H9 (cell line): ENCODE results near the gene TSPYL1. TPM values are rescaled to one million over a fixed set of nuclear protein-coding genes. Genes with fewer than 3 reads are reported as not detected.

Experiments used
- DNase-seq: peaks from one replicate; pipeline ENCODE4 v3.0.0-alpha.2; 2017
- H2AFZ ChIP-seq: one replicate; pipeline ENCODE4 v1.6.1; 2013; ENCODE audit warnings: mild to moderate bottlenecking, low read length, control low read depth, moderate library complexity
- H2AK5ac ChIP-seq: 2 replicates; pipeline ENCODE4 v1.6.1; 2013; ENCODE audit warnings: low read length, control low read depth, mixed read lengths; ENCODE audit not compliant: insufficient read length
- H2BK120ac ChIP-seq: one replicate; pipeline ENCODE4 v1.6.1; 2013; ENCODE audit warnings: low read depth, mild to moderate bottlenecking, low read length, control low read depth, inconsistent platforms; ENCODE audit not compliant: poor library complexity, severe bottlenecking
- H2BK12ac ChIP-seq: 2 replicates; pipeline ENCODE4 v1.6.1; 2013; ENCODE audit warnings: low read length, control low read depth, mixed read lengths, low read depth; ENCODE audit not compliant: insufficient read length
- H2BK15ac ChIP-seq: 2 replicates; pipeline ENCODE4 v1.6.1; 2013; ENCODE audit warnings: low read depth, low read length, control low read depth
- H2BK20ac ChIP-seq: one replicate; pipeline ENCODE4 v1.6.1; 2013; ENCODE audit warnings: low read depth, mild to moderate bottlenecking, low read length, control low read depth, inconsistent platforms; ENCODE audit not compliant: poor library complexity, severe bottlenecking
- H2BK5ac ChIP-seq: 2 replicates; pipeline ENCODE4 v1.6.1; 2013; ENCODE audit warnings: low read length, control low read depth, mixed read lengths; ENCODE audit not compliant: insufficient read length
- H3K14ac ChIP-seq: 2 replicates; pipeline ENCODE4 v1.6.1; 2013; ENCODE audit warnings: low read length, control low read depth; ENCODE audit not compliant: insufficient read depth
- H3K18ac ChIP-seq: 2 replicates; pipeline ENCODE4 v1.6.1; 2013; ENCODE audit warnings: low read depth, mild to moderate bottlenecking, mixed read lengths, low read length, control low read depth; ENCODE audit not compliant: insufficient read length
- H3K23ac ChIP-seq: 2 replicates; pipeline ENCODE4 v1.6.1; 2013; ENCODE audit warnings: low read length, control low read depth, mixed read lengths, low read depth; ENCODE audit not compliant: insufficient read length
- H3K23me2 ChIP-seq: 2 replicates; pipeline ENCODE4 v1.6.1; 2013; ENCODE audit warnings: low read depth, mild to moderate bottlenecking, mixed read lengths, low read length, control low read depth; ENCODE audit not compliant: insufficient read length, poor library complexity, severe bottlenecking
- H3K27ac ChIP-seq: 2 replicates; pipeline ENCODE4 v1.5.1; 2013; ENCODE audit warnings: low read length, control low read depth, mixed read lengths, low read depth; ENCODE audit not compliant: insufficient read length
- H3K27me3 ChIP-seq: 2 replicates; pipeline ENCODE4 v1.6.1; 2013; ENCODE audit warnings: low read length, control low read depth, inconsistent platforms; ENCODE audit not compliant: insufficient read depth
- H3K4ac ChIP-seq: 2 replicates; pipeline ENCODE4 v1.6.1; 2013; ENCODE audit warnings: low read depth, mild to moderate bottlenecking, control low read depth, inconsistent platforms, low read length, moderate library complexity
- H3K4me1 ChIP-seq: 2 replicates; pipeline ENCODE4 v1.6.1; 2013; ENCODE audit warnings: low read length, control low read depth, inconsistent platforms; ENCODE audit not compliant: insufficient read depth
- H3K4me2 ChIP-seq: 2 replicates; pipeline ENCODE4 v1.6.1; 2013; ENCODE audit warnings: low read length, control low read depth, mixed read lengths; ENCODE audit not compliant: insufficient read length, insufficient read depth
- H3K56ac ChIP-seq: 2 replicates; pipeline ENCODE4 v1.6.1; 2013; ENCODE audit warnings: low read depth, mild to moderate bottlenecking, mixed read lengths, low read length, control low read depth; ENCODE audit not compliant: insufficient read length
- H3K79me1 ChIP-seq: 2 replicates; pipeline ENCODE4 v1.6.1; 2013; ENCODE audit warnings: low read depth, mild to moderate bottlenecking, moderate library complexity, low read length, control low read depth, inconsistent platforms; ENCODE audit not compliant: insufficient read depth, poor library complexity, severe bottlenecking
- H3K79me2 ChIP-seq: 2 replicates; pipeline ENCODE4 v1.6.1; 2013; ENCODE audit warnings: low read length, control low read depth, inconsistent platforms; ENCODE audit not compliant: insufficient read depth
- H3K9ac ChIP-seq: 2 replicates; pipeline ENCODE4 v1.6.1; 2013; ENCODE audit warnings: low read length, control low read depth, mixed read lengths; ENCODE audit not compliant: insufficient read length; ENCODE audit errors: extremely low read depth
- H3K9me3 ChIP-seq: one replicate; pipeline ENCODE4 v1.6.1; 2013; ENCODE audit warnings: low read depth, low read length, inconsistent platforms; ENCODE audit not compliant: control insufficient read depth
- H3T11ph ChIP-seq: one replicate; pipeline ENCODE4 v1.6.1; 2013; ENCODE audit warnings: mild to moderate bottlenecking, low read length, control low read depth, inconsistent platforms
- H4K20me1 ChIP-seq: one replicate; pipeline ENCODE4 v1.6.1; 2013; ENCODE audit not compliant: control insufficient read depth, insufficient read length, insufficient read depth
- H4K5ac ChIP-seq: 2 replicates; pipeline ENCODE4 v1.6.1; 2013; ENCODE audit warnings: low read depth, mild to moderate bottlenecking, mixed read lengths, low read length, control low read depth; ENCODE audit not compliant: insufficient read length
- H4K8ac ChIP-seq: replicated peaks from 2 replicates; pipeline ENCODE4 v1.6.1; 2013; ENCODE audit warnings: low read length, control low read depth, mixed read lengths, low read depth; ENCODE audit not compliant: insufficient read length
- H4K91ac ChIP-seq: 2 replicates; pipeline ENCODE4 v1.6.1; 2013; ENCODE audit warnings: low read depth, mild to moderate bottlenecking, moderate library complexity, mixed read lengths, low read length, control low read depth; ENCODE audit not compliant: insufficient read length
- H3K27ac Mint-ChIP-seq, 3 experiments: 2 replicates in 2 of 3; 3 replicates in 1 of 3; pipeline ENCODE4 v1.8.0; 2020 to 2021; ENCODE audit warnings: mixed read lengths in 3 of 3, mild to moderate bottlenecking in 1 of 3, moderate library complexity in 1 of 3
- H3K27me3 Mint-ChIP-seq: 2 replicates; pipeline ENCODE4 v1.8.0; 2021; ENCODE audit warnings: low read depth, mild to moderate bottlenecking, moderate library complexity, mixed read lengths
- H3K36me3 Mint-ChIP-seq, 3 experiments: 2 replicates in 2 of 3; 3 replicates in 1 of 3; pipeline ENCODE4 v1.8.0; 2020 to 2021; ENCODE audit warnings: low read depth in 3 of 3, mixed read lengths in 3 of 3; ENCODE audit not compliant: insufficient read depth in 1 of 3
- H3K4me1 Mint-ChIP-seq, 2 experiments: 2 replicates each; pipeline ENCODE4 v1.8.0; 2020; ENCODE audit warnings: mixed read lengths in 2 of 2
- H3K4me3 Mint-ChIP-seq, 2 experiments: 2 replicates in 1 of 2; 3 replicates in 1 of 2; pipeline ENCODE4 v1.8.0; 2020 to 2021; ENCODE audit warnings: mild to moderate bottlenecking in 2 of 2, mixed read lengths in 2 of 2, moderate library complexity in 1 of 2
- H3K9me3 Mint-ChIP-seq, 2 experiments: 2 replicates in 1 of 2; 3 replicates in 1 of 2; pipeline ENCODE4 v1.8.0; 2020; ENCODE audit warnings: mild to moderate bottlenecking in 2 of 2, mixed read lengths in 2 of 2, moderate library complexity in 1 of 2
- WGBS: extraction: QIAGEN DNeasy Blood & Tissue Kit; methylation state at CpG from one replicate; pipeline ENCODE4 v1.1.7; 2013; ENCODE audit warnings: missing lambda C conversion rate, low lambda C conversion rate, mixed read lengths; ENCODE audit not compliant: insufficient read length; ENCODE audit errors: extremely low coverage; 5-methylcytosine and 5-hydroxymethylcytosine counted together
- total RNA-seq: library from RNA; stranded (reverse); gene quantifications from 2 replicates; pipeline ENCODE4 v1.2.1, GENCODE V29; 2021
- TF ChIP-seq, protein P1 (sequence below): fragments of 200-600 bp; sonication (generic); conservative IDR thresholded peaks from 3 replicates; pipeline ENCODE4 v1.8.0; 2021; ENCODE audit warnings: antibody characterized with exemption, mild to moderate bottlenecking

TSPYL1 gene
- total RNA-seq, 1 experiment from 2014 or later, result 75.3 TPM

DNA sequence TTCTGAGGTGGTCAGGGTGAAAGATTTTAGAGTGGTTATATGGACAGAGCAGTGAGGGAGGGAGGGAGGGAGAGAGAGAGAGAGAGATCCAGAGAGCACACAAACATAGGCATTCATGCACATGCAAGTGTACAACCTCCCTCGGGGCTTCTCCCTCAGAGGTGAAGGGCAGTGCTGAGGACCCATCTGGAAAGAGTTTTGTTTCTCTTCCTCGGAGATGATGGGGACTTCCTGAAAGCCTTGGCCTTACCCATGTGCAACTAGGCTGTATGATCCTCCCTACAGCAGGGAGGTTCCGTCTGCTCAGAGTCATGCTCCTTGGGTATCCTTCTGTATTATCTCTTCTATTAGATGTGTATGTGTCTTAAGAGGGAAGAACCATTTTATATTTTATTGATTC is 21.4 kb upstream of the TSPYL1 start:
- Mint-ChIP-seq H3K4me1 (no peaks in the 10 kb centered on the region), H3K27ac (no peak overlapping the region), H3K4me3 (no peak overlapping the region), H3K27me3 (no peaks in the 10 kb centered on the region), H3K9me3 (peaks cover 3 to 12% of the 10 kb centered on the region in 2 experiments), H3K36me3 (peaks cover 0 to 6% (median 4%) of the 10 kb centered on the region in 3 experiments; a peak in 4 of 7 replicates)
- WGBS, result no CpG with 5 or more reads among the region's 3 CpGs
- no peaks in the 10 kb centered on the region for H3K27me3 ChIP-seq
- H2BK20ac ChIP-seq, result no peak overlapping the region
- H4K20me1 ChIP-seq, result no peaks in the 10 kb centered on the region
- H3K56ac ChIP-seq, result no peak overlapping the region
- H3K23me2 ChIP-seq, result no peaks in the 10 kb centered on the region
- no peaks in the 10 kb centered on the region for H3K79me2 ChIP-seq
- H4K91ac ChIP-seq, result no peak overlapping the region
- no peak overlapping the region for H4K8ac ChIP-seq
- H2BK120ac ChIP-seq, result no peak overlapping the region
- H3T11ph ChIP-seq, result no peak overlapping the region
- no peak overlapping the region for H3K18ac ChIP-seq
- H3K27ac ChIP-seq, result no peak overlapping the region
- no peak overlapping the region for H3K4me2 ChIP-seq
- DNase-seq, result no peak
- no peaks in the 10 kb centered on the region for H3K4me1 ChIP-seq
- TF ChIP-seq, protein P1, sequence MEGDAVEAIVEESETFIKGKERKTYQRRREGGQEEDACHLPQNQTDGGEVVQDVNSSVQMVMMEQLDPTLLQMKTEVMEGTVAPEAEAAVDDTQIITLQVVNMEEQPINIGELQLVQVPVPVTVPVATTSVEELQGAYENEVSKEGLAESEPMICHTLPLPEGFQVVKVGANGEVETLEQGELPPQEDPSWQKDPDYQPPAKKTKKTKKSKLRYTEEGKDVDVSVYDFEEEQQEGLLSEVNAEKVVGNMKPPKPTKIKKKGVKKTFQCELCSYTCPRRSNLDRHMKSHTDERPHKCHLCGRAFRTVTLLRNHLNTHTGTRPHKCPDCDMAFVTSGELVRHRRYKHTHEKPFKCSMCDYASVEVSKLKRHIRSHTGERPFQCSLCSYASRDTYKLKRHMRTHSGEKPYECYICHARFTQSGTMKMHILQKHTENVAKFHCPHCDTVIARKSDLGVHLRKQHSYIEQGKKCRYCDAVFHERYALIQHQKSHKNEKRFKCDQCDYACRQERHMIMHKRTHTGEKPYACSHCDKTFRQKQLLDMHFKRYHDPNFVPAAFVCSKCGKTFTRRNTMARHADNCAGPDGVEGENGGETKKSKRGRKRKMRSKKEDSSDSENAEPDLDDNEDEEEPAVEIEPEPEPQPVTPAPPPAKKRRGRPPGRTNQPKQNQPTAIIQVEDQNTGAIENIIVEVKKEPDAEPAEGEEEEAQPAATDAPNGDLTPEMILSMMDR, result no peak
- no peak overlapping the region for H3K4ac ChIP-seq
- no peak overlapping the region for H4K5ac ChIP-seq
- no peak overlapping the region for H2BK5ac ChIP-seq
- H3K14ac ChIP-seq, result no peak overlapping the region
- no peak overlapping the region for H2AFZ ChIP-seq
- H3K9ac ChIP-seq, result no peak overlapping the region
- no peak overlapping the region for H2BK12ac ChIP-seq
- no peak overlapping the region for H2AK5ac ChIP-seq
- no peak overlapping the region for H2BK15ac ChIP-seq
- peaks cover 6% of the 10 kb centered on the region for H3K9me3 ChIP-seq
- no peak overlapping the region for H3K23ac ChIP-seq
- H3K79me1 ChIP-seq, result no peaks in the 10 kb centered on the region
